Measurements from ENCODE around the gene SLIT3.

Gene SLIT3

GRCh38 chr5:168683927-168684295 lies 617.0 kb downstream of the SLIT3 start:
- TF ChIP-seq, protein P1, sequence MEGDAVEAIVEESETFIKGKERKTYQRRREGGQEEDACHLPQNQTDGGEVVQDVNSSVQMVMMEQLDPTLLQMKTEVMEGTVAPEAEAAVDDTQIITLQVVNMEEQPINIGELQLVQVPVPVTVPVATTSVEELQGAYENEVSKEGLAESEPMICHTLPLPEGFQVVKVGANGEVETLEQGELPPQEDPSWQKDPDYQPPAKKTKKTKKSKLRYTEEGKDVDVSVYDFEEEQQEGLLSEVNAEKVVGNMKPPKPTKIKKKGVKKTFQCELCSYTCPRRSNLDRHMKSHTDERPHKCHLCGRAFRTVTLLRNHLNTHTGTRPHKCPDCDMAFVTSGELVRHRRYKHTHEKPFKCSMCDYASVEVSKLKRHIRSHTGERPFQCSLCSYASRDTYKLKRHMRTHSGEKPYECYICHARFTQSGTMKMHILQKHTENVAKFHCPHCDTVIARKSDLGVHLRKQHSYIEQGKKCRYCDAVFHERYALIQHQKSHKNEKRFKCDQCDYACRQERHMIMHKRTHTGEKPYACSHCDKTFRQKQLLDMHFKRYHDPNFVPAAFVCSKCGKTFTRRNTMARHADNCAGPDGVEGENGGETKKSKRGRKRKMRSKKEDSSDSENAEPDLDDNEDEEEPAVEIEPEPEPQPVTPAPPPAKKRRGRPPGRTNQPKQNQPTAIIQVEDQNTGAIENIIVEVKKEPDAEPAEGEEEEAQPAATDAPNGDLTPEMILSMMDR (IDR thresholded peaks at IDR 0.05), result no peak
- H3K27me3 Mint-ChIP-seq (ENCODE audit: low read depth, poor library complexity), result peaks cover 9% of the 10 kb centered on the region

DNA sequence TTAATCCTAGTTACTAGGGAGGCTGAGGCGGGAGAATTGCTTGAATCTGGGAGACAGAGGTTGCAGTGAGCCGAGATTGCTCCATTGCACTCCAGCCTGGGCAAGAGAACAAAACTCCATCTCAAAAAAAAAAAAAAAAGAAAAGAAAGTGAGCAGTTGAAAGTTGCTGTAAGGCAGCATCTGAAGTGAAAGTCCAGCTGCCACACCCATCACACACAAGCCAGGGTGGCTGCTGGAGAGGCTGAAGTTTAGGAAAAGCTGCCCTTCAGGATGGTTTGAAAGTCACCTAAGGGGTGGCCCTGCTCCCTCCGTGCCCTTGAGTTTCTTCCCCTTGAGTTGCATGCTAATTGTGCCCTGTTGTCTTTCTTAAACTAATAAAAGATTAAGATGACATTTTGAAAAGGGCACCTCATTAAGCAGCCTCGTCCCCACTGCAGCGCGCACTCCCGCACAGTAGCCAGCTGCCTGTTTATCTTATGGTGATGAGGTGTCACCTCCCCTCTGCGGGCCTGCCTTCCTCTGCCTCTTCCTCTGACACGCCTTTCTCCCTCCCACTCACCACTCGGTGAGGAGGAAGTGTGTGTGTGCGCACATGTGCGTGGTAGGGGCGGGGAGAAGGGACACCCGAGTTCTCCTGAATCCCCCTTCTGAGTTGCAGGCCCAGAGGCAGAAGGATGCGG lies 617.6 kb downstream of the SLIT3 start:
- Mint-ChIP-seq H3K36me3 (ENCODE audit: low read depth) (peaks cover 14% of the 10 kb centered on the region), H3K4me3 (no peak overlapping the region), H3K27ac (no peak overlapping the region), H3K9me3 (no peaks in the 10 kb centered on the region), H3K27me3 (ENCODE audit: low read depth, poor library complexity) (peaks cover 9% of the 10 kb centered on the region), H3K4me1 (peaks cover 47% of the 10 kb centered on the region)
- TF ChIP-seq, protein P1 (IDR thresholded peaks at IDR 0.05), result no peak
- DNase-seq, result no peak

More at GRCh38 chr5:168683927-168684295, 617.0 kb downstream of the SLIT3 start:
- Mint-ChIP-seq H3K4me3 (no peak overlapping the region), H3K9me3 (no peaks in the 10 kb centered on the region), H3K4me1 (peaks cover 47% of the 10 kb centered on the region), H3K36me3 (ENCODE audit: low read depth) (peaks cover 14% of the 10 kb centered on the region), H3K27ac (no peak overlapping the region)
- no peak for DNase-seq

GRCh38 chr5:168681556-168682183 lies 619.3 kb downstream of the SLIT3 start:
- peaks cover 11% of the 10 kb centered on the region for H3K36me3 Mint-ChIP-seq (ENCODE audit: low read depth)
- H3K9me3 Mint-ChIP-seq, result no peaks in the 10 kb centered on the region
- H3K4me3 Mint-ChIP-seq, result no peak overlapping the region
- peaks cover 4% of the 10 kb centered on the region for H3K27me3 Mint-ChIP-seq (ENCODE audit: low read depth, poor library complexity)
- H3K4me1 Mint-ChIP-seq, result peaks cover 47% of the 10 kb centered on the region
- TF ChIP-seq, protein P1 (IDR thresholded peaks at IDR 0.05), result no peak
- no peak for DNase-seq
- H3K27ac Mint-ChIP-seq, result no peak overlapping the region

DNA sequence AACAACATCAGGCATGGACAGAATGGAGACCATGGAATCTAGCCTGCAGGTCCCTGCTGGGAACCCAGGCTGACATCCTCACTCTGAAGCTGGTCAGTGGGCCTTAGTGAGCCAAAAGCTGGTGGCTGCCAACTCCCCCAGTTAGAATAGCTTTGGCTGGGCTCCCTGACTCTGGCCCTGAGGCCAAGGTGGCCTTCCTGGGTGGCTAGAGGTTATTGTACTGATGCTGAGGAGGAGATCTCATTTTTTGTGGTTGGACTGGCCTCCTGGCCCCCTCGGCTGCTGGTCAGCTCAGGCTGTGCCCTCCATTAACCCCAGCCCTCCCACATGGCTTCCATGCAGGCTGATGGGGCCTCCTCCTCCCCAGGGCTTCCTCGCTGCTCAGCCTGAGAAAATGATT lies 620.5 kb downstream of the SLIT3 start:
- Mint-ChIP-seq H3K4me3 (peak overlapping the region; percentile 20), H3K27ac (no peak overlapping the region), H3K27me3 (ENCODE audit: low read depth, poor library complexity) (peaks cover 3% of the 10 kb centered on the region), H3K9me3 (no peaks in the 10 kb centered on the region), H3K36me3 (ENCODE audit: low read depth) (peaks cover 4% of the 10 kb centered on the region), H3K4me1 (peaks cover 47% of the 10 kb centered on the region)
- TF ChIP-seq, protein P1 (IDR thresholded peaks at IDR 0.05), result no peak
- DNase-seq, result no peak

- no peaks in the 10 kb centered on the region for H3K36me3 Mint-ChIP-seq (ENCODE audit: low read depth)
- H3K27ac Mint-ChIP-seq, result no peak overlapping the region
- peaks cover 47% of the 10 kb centered on the region for H3K4me1 Mint-ChIP-seq
- no peaks in the 10 kb centered on the region for H3K9me3 Mint-ChIP-seq
- TF ChIP-seq, protein P1 (IDR thresholded peaks at IDR 0.05), result peak; percentile 87
- H3K4me3 Mint-ChIP-seq, result no peak overlapping the region
- H3K27me3 Mint-ChIP-seq (ENCODE audit: low read depth, poor library complexity), result peaks cover 3% of the 10 kb centered on the region
- peak; percentile 90 for DNase-seq
These were observed 621.4 kb downstream of the SLIT3 start for GRCh38 chr5:168679515-168679920.

- peaks cover 23% of the 10 kb centered on the region for H3K4me1 Mint-ChIP-seq
- no peak overlapping the region for H3K4me3 Mint-ChIP-seq
These were observed 624.4 kb downstream of the SLIT3 start for GRCh38 chr5:168676501-168676900.

More at GRCh38 chr5:168676501-168676900, 624.4 kb downstream of the SLIT3 start:
- no peak for DNase-seq
- no peak overlapping the region for H3K27ac Mint-ChIP-seq
- H3K27me3 Mint-ChIP-seq (ENCODE audit: low read depth, poor library complexity), result peaks cover 4% of the 10 kb centered on the region
- TF ChIP-seq, protein P1 (IDR thresholded peaks at IDR 0.05), result no peak
- no peaks in the 10 kb centered on the region for H3K36me3 Mint-ChIP-seq (ENCODE audit: low read depth)
- H3K9me3 Mint-ChIP-seq, result no peaks in the 10 kb centered on the region

Measured in nephron progenitor cell (in vitro differentiated cells).